GM21737 (cell line): ENCODE data around the gene GHSR.
"Not testable (repeated sequence)": the region's sequence is repeated elsewhere in the genome, so short reads cannot be mapped to it uniquely, and the experiment has no call there.

Experiments
- ATAC-seq: cut with Tn5 transposase; IDR thresholded peaks from one replicate; pipeline ENCODE4 v1.9.1; 2021; ENCODE audit warnings: mild to moderate bottlenecking, moderate library complexity; ENCODE audit not compliant: unreplicated experiment

The GHSR gene

GRCh38 chr3:172447611-172448579, at the start of gene GHSR:
Gene GHSR, minus strand, starts transcription at chr3:172448456. Its CDS starts 43 bp downstream, at chr3:172448413.
- ATAC-seq: no peak

GRCh38 chr3:172490198-172490669, 42.0 kb upstream of the GHSR start:
- not testable (repeated sequence) for ATAC-seq

- ATAC-seq: no peak
Observed at GRCh38 chr3:172478116-172478515, 29.9 kb upstream of the GHSR start.

- no peak for ATAC-seq
Observed at GRCh38 chr3:172476347-172476746, 28.1 kb upstream of the GHSR start.

- ATAC-seq: no peak
Observed at GRCh38 chr3:172475703-172476102, 27.4 kb upstream of the GHSR start.

GRCh38 chr3:172471903-172472302, 23.6 kb upstream of the GHSR start:
- no peak for ATAC-seq

- no peak for ATAC-seq
Observed at GRCh38 chr3:172470588-172470987, 22.3 kb upstream of the GHSR start.

GRCh38 chr3:172467170-172467824, 19.0 kb upstream of the GHSR start:
- ATAC-seq: no peak

- ATAC-seq: no peak
Observed at GRCh38 chr3:172466553-172467130, 18.4 kb upstream of the GHSR start.

GRCh38 chr3:172465281-172465680, 17.0 kb upstream of the GHSR start:
- no peak for ATAC-seq

- no peak for ATAC-seq
Observed at GRCh38 chr3:172464306-172464705, 16.1 kb upstream of the GHSR start.

- no peak for ATAC-seq
Observed at GRCh38 chr3:172461530-172462138, 13.4 kb upstream of the GHSR start.

GRCh38 chr3:172456404-172456803, 8.1 kb upstream of the GHSR start:
- no peak for ATAC-seq

GRCh38 chr3:172454180-172454579, 5.9 kb upstream of the GHSR start:
- ATAC-seq: no peak

GRCh38 chr3:172449466-172450149, 1.4 kb upstream of the GHSR start:
- no peak for ATAC-seq

- ATAC-seq: no peak
Observed at GRCh38 chr3:172448661-172449465, 607 bp upstream of the GHSR start.

- ATAC-seq: no peak
Observed at GRCh38 chr3:172446198-172446597, 2.1 kb downstream of the GHSR start.

GRCh38 chr3:172444821-172445220, 3.4 kb downstream of the GHSR start:
- ATAC-seq: no peak

GRCh38 chr3:172442606-172443005, 5.7 kb downstream of the GHSR start:
- ATAC-seq: no peak

- ATAC-seq: no peak
Observed at GRCh38 chr3:172441581-172441980, 6.7 kb downstream of the GHSR start.
